HCT116 (cell line): ENCODE measurements around the gene CASP10.

ENCODE experiments used
- ATF3 ChIP-seq: IDR thresholded peaks from 2 replicates; pipeline ENCODE4 v1.6.1; 2012
- CBX3 ChIP-seq: IDR thresholded peaks from 2 replicates; pipeline ENCODE4 v1.6.1; 2012; ENCODE audit warnings: low read depth
- CTCF ChIP-seq, 3 experiments: fragments of 200-600 bp in 1 of 3; sonication (generic) in 1 of 3; IDR thresholded peaks in 2 of 3; conservative IDR thresholded peaks in 1 of 3; 2 replicates each; pipeline ENCODE4 v1.5.1; 2012 to 2017; ENCODE audit warnings: low read depth in 2 of 3, low read length in 2 of 3, antibody characterized with exemption in 1 of 3, borderline replicate concordance in 1 of 3, control low read depth in 1 of 3, mild to moderate bottlenecking in 1 of 3, mixed read lengths in 1 of 3, mixed run types in 1 of 3, moderate library complexity in 1 of 3; ENCODE audit not compliant: insufficient read depth in 1 of 3
- EZH2 ChIP-seq: fragments of 200-600 bp; sonication (generic); IDR thresholded peaks from 2 replicates; pipeline ENCODE4 v1.6.1; 2017; ENCODE audit warnings: antibody characterized with exemption, mixed run types
- POLR2A ChIP-seq: IDR thresholded peaks from 2 replicates; pipeline ENCODE4 v1.7.0; 2011; ENCODE audit warnings: borderline replicate concordance; ENCODE audit not compliant: insufficient read depth, insufficient read length; ENCODE audit errors: extremely low read depth
- POLR2AphosphoS5 ChIP-seq: IDR thresholded peaks from 2 replicates; pipeline ENCODE4 v1.6.1; 2011; ENCODE audit warnings: mild to moderate bottlenecking, low read depth, low read length, moderate library complexity
- SP1 ChIP-seq: IDR thresholded peaks from 2 replicates; pipeline ENCODE4 v1.6.1; 2012; ENCODE audit warnings: low read depth
- TCF7L2 ChIP-seq: IDR thresholded peaks from 2 replicates; pipeline ENCODE4 v1.7.0; 2011; ENCODE audit warnings: borderline replicate concordance, inconsistent platforms; ENCODE audit not compliant: insufficient read depth, insufficient read length; ENCODE audit errors: extremely low read depth
- ZNF274 ChIP-seq: fragments of 200-500 bp; sonication (Bioruptor generic); IDR thresholded peaks from 2 replicates; pipeline ENCODE4 v1.6.1; 2014; ENCODE audit warnings: mild to moderate bottlenecking, low read depth, low read length, inconsistent platforms
- TF ChIP-seq, protein P1 (sequence below): IDR thresholded peaks from 2 replicates; pipeline ENCODE4 v1.6.1; 2012
- TF ChIP-seq, protein P2 (sequence below): IDR thresholded peaks from 2 replicates; pipeline ENCODE4 v1.6.1; 2011; ENCODE audit warnings: mild to moderate bottlenecking, low read length, moderate library complexity; ENCODE audit not compliant: insufficient replicate concordance; ENCODE audit errors: extremely low read depth

DNA sequence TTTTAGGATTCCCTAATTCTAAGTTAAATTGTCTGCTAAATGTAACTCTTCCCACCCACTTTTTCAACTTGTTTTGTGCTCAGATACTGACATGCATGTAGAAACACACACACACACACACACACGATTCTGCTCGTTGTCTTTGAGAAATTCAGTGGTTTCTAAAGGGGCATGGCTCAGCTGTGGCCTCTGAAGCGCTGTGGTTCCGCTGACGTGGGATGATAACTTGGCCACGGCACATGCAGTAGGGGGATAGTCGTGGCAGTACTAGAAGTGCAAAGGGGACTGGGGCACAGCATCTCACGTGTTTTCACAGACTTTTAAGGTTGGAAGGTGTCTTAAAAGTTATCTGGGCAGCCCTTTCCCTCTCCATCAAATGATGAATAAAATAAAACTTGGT is 18.4 kb downstream of the CASP10 start:
- no peak for TF ChIP-seq CTCF (IDR thresholded peaks at IDR 0.05 in 2 of 3, conservative IDR thresholded peaks at IDR 0.05 in 1 of 3; ENCODE audit: borderline replicate concordance in 1 of 3, insufficient read depth in 1 of 3, low read depth in 2 of 3, low read length in 2 of 3)
- TF ChIP-seq TCF7L2: no peak
- TF ChIP-seq SP1: no peak
- no peak for TF ChIP-seq ATF3
- no peak for TF ChIP-seq POLR2A
- TF ChIP-seq, protein P1, sequence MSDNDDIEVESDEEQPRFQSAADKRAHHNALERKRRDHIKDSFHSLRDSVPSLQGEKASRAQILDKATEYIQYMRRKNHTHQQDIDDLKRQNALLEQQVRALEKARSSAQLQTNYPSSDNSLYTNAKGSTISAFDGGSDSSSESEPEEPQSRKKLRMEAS: no peak
- TF ChIP-seq, protein P2, sequence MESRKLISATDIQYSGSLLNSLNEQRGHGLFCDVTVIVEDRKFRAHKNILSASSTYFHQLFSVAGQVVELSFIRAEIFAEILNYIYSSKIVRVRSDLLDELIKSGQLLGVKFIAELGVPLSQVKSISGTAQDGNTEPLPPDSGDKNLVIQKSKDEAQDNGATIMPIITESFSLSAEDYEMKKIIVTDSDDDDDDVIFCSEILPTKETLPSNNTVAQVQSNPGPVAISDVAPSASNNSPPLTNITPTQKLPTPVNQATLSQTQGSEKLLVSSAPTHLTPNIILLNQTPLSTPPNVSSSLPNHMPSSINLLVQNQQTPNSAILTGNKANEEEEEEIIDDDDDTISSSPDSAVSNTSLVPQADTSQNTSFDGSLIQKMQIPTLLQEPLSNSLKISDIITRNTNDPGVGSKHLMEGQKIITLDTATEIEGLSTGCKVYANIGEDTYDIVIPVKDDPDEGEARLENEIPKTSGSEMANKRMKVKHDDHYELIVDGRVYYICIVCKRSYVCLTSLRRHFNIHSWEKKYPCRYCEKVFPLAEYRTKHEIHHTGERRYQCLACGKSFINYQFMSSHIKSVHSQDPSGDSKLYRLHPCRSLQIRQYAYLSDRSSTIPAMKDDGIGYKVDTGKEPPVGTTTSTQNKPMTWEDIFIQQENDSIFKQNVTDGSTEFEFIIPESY: no peak
- no peak for TF ChIP-seq ZNF274
- no peak for TF ChIP-seq EZH2
- TF ChIP-seq POLR2AphosphoS5: no peak
- no peak for TF ChIP-seq CBX3
